ENCODE results near the gene CAMSAP1. TPM values are rescaled to one million over a fixed set of nuclear protein-coding genes. Genes with fewer than 3 reads are reported as not detected.
A peak's percentile ranks its signal among the peaks of the same experiment; 100 is the strongest.

Gene CAMSAP1
- total and polyA plus RNA-seq, 9 of the 15 experiments (the other 6 are each of a cell fraction or from before 2014, with no cell fraction given) = 1.5 to 28.8 (median 14.3) TPM

DNA sequence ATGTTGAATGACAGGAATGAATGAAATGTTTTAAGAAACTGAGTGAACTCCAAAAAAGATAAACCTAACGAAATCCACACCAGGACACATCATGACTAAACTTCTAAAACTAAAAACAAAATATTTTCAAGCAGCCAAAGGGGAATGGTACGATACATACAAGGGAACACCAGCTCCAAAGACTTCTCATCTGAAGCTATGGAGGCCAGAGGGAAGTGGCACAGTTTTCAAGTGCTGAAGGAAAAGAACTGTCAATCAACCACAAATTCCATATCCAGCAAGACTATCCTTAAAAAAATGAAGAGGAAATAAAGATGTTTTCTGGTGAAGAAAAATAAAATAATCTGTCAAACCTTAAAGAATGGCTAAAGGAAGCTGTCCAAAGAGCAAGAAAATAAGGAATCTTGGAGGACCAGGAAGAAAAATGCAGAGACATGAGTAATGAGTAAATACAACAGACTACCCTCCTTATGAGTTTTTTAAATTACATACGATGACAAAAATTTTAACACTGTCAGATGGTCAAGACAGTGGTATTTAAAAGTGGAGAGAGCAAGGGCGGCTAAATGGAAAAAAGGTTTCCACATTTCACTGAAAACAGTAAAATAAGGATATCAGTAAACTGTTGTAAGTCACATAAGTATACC, 12.0 kb downstream of the CAMSAP1 start:
- 0 out of 2 replicates have a peak, but pooled peaks cover 2% of the 10 kb centered on the region for H3K9me3 ChIP-seq (replicated peaks; ENCODE audit: control insufficient read depth, insufficient read depth, low read depth, low read length)
- H3K79me2 ChIP-seq (ENCODE audit: control insufficient read depth, insufficient read depth, low read length) = peaks cover 98% of the 10 kb centered on the region
- no peaks in the 10 kb centered on the region for H3K27me3 ChIP-seq (ENCODE audit: control insufficient read depth in 2 of 2, insufficient read depth in 2 of 2, low read length in 2 of 2)
- intact Hi-C loops (cut with micrococcal nuclease) (no loop called here), in situ Hi-C loops (cut with MboI) (no loop called here)
- H2AFZ ChIP-seq (ENCODE audit: low read depth, low read length) = no peak overlapping the region
- BruUV-seq (replicated peaks) = no TSS peak
- CTCF ChIA-PET (ENCODE audit: low intra/inter-chr PET ratio) = no interaction called here
- DNase-seq (ENCODE audit: extremely low read depth in 1 of 4, low spot score in 3 of 4) (no peak), FAIRE-seq (no peak), ATAC-seq (peak; percentile 40; the same call in 1 of the 3 replicates)
- H3K4me1 ChIP-seq (replicated peaks in 1 of 2; ENCODE audit: control insufficient read depth in 2 of 2, insufficient read depth in 2 of 2, low read length in 2 of 2) = peaks cover 21 to 22% of the 10 kb centered on the region in 2 experiments; a peak in 4 of 5 replicates
- H3K9me1 ChIP-seq (ENCODE audit: control insufficient read depth, insufficient read depth, low read length) = no peaks in the 10 kb centered on the region
- no peak overlapping the region for H3K4me3 ChIP-seq
- peaks cover 6% of the 10 kb centered on the region; the same call in 2 of the 3 replicates for H3K36me3 ChIP-seq (ENCODE audit: control insufficient read depth, insufficient read depth, low read length)
- H4K20me1 ChIP-seq (replicated peaks; ENCODE audit: control insufficient read depth, insufficient read depth, low read length) = peaks cover 14% of the 10 kb centered on the region; the same call in 1 of the 2 replicates
- POLR2A ChIA-PET = interaction anchor here (1.0 kb wide), 1 partner anchor 11 kb away, joined by 3 read pairs; no protein-coding TSS in a partner anchor
- no peak overlapping the region for H3K27ac ChIP-seq (ENCODE audit: extremely low read depth, low read depth, low read length)
- H3K9ac ChIP-seq (ENCODE audit: insufficient read depth in 1 of 2, low read depth in 2 of 2, low read length in 2 of 2) = no peak overlapping the region
- WGBS (ENCODE audit: insufficient coverage, low coverage, missing lambda C conversion rate) = 78% methylated on average over 4 of the region's 4 CpGs
- no peak overlapping the region for H3K4me2 ChIP-seq (ENCODE audit: insufficient read depth, low read length)
- TF ChIP-seq, protein P1, sequence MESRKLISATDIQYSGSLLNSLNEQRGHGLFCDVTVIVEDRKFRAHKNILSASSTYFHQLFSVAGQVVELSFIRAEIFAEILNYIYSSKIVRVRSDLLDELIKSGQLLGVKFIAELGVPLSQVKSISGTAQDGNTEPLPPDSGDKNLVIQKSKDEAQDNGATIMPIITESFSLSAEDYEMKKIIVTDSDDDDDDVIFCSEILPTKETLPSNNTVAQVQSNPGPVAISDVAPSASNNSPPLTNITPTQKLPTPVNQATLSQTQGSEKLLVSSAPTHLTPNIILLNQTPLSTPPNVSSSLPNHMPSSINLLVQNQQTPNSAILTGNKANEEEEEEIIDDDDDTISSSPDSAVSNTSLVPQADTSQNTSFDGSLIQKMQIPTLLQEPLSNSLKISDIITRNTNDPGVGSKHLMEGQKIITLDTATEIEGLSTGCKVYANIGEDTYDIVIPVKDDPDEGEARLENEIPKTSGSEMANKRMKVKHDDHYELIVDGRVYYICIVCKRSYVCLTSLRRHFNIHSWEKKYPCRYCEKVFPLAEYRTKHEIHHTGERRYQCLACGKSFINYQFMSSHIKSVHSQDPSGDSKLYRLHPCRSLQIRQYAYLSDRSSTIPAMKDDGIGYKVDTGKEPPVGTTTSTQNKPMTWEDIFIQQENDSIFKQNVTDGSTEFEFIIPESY (CRISPR knock-in tag; IDR thresholded peaks at IDR 0.05) = no peak
- no peak for TF ChIP-seq KLF10 (CRISPR knock-in tag; IDR thresholded peaks at IDR 0.05)
- TF ChIP-seq ZFP1 (CRISPR knock-in tag; IDR thresholded peaks at IDR 0.05) = peak; percentile 87
- peak; percentile 95 for TF ChIP-seq CBX5 (IDR thresholded peaks at IDR 0.05; ENCODE audit: borderline replicate concordance, low read depth)
- no peak for TF ChIP-seq BCOR (IDR thresholded peaks at IDR 0.05)
- 0 out of 2 replicates have a peak, but pooled peaks have one; percentile 4 for TF ChIP-seq SPI1 (IDR thresholded peaks at IDR 0.05; ENCODE audit: borderline replicate concordance, low read depth, low read length)
- 0 out of 2 replicates have a peak, but pooled peaks have one; percentile 21 for TF ChIP-seq NBN (IDR thresholded peaks at IDR 0.05; ENCODE audit: low read depth)
- no peak for TF ChIP-seq MBD2 (IDR thresholded peaks at IDR 0.05; ENCODE audit: borderline replicate concordance, low read depth)
- no peak for TF ChIP-seq ZNF311 (CRISPR knock-in tag; IDR thresholded peaks at IDR 0.05)
- TF ChIP-seq CREB1 (IDR thresholded peaks at IDR 0.05) = no peak
- no peak for TF ChIP-seq CREB1 (CRISPR knock-in tag; IDR thresholded peaks at IDR 0.05)
- no peak for TF ChIP-seq GTF2A2 (tag; IDR thresholded peaks at IDR 0.05)
- no peak for TF ChIP-seq EZH2 (IDR thresholded peaks at IDR 0.05; ENCODE audit: borderline replicate concordance, low read depth, low read length)
- TF ChIP-seq, protein P2, sequence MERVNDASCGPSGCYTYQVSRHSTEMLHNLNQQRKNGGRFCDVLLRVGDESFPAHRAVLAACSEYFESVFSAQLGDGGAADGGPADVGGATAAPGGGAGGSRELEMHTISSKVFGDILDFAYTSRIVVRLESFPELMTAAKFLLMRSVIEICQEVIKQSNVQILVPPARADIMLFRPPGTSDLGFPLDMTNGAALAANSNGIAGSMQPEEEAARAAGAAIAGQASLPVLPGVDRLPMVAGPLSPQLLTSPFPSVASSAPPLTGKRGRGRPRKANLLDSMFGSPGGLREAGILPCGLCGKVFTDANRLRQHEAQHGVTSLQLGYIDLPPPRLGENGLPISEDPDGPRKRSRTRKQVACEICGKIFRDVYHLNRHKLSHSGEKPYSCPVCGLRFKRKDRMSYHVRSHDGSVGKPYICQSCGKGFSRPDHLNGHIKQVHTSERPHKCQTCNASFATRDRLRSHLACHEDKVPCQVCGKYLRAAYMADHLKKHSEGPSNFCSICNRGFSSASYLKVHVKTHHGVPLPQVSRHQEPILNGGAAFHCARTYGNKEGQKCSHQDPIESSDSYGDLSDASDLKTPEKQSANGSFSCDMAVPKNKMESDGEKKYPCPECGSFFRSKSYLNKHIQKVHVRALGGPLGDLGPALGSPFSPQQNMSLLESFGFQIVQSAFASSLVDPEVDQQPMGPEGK (CRISPR knock-in tag; IDR thresholded peaks at IDR 0.05; ENCODE audit: borderline replicate concordance) = no peak
- no peak for TF ChIP-seq ARID2 (IDR thresholded peaks at IDR 0.05)
- TF ChIP-seq, protein P3, sequence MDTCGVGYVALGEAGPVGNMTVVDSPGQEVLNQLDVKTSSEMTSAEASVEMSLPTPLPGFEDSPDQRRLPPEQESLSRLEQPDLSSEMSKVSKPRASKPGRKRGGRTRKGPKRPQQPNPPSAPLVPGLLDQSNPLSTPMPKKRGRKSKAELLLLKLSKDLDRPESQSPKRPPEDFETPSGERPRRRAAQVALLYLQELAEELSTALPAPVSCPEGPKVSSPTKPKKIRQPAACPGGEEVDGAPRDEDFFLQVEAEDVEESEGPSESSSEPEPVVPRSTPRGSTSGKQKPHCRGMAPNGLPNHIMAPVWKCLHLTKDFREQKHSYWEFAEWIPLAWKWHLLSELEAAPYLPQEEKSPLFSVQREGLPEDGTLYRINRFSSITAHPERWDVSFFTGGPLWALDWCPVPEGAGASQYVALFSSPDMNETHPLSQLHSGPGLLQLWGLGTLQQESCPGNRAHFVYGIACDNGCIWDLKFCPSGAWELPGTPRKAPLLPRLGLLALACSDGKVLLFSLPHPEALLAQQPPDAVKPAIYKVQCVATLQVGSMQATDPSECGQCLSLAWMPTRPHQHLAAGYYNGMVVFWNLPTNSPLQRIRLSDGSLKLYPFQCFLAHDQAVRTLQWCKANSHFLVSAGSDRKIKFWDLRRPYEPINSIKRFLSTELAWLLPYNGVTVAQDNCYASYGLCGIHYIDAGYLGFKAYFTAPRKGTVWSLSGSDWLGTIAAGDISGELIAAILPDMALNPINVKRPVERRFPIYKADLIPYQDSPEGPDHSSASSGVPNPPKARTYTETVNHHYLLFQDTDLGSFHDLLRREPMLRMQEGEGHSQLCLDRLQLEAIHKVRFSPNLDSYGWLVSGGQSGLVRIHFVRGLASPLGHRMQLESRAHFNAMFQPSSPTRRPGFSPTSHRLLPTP (IDR thresholded peaks at IDR 0.05; ENCODE audit: borderline replicate concordance, extremely low read depth, insufficient read length) = no peak
